CD14-positive monocyte (primary cell): ENCODE measurements around the gene TTLL6. TPM values are rescaled to one million over a fixed set of nuclear protein-coding genes. Genes with fewer than 3 reads are reported as not detected.

Experiments used
- DNase-seq, 3 donors: peaks; one replicate each; pipeline ENCODE4 v3.0.0-alpha.2; 2011 to 2022
- H2AFZ ChIP-seq: 2 replicates; pipeline ENCODE4 v1.6.0; 2012; ENCODE audit warnings: mild to moderate bottlenecking, low read depth, low read length, inconsistent platforms; ENCODE audit not compliant: insufficient read depth, poor library complexity, severe bottlenecking
- H3K27ac ChIP-seq, 2 donors: 1 replicate in 1 of 2; 2 replicates in 1 of 2; pipeline ENCODE4 v1.5.1; 2012 to 2013; ENCODE audit warnings: low read length in 2 of 2, control low read depth in 1 of 2, inconsistent platforms in 1 of 2, low read depth in 1 of 2, mild to moderate bottlenecking in 1 of 2
- H3K27me3 ChIP-seq, 2 donors: one replicate each; pipeline versions ENCODE4 v1.6.0 to v1.6.1; 2011 to 2013; ENCODE audit warnings: low read length in 2 of 2; ENCODE audit not compliant: control insufficient read depth in 2 of 2, insufficient read depth in 2 of 2
- H3K36me3 ChIP-seq, 2 donors: replicated peaks in 1 of 2; 1 replicate in 1 of 2; 2 replicates in 1 of 2; pipeline versions ENCODE4 v1.5.1 to v1.6.1; 2012 to 2013; ENCODE audit warnings: low read length in 2 of 2, control low read depth in 1 of 2, inconsistent platforms in 1 of 2, mild to moderate bottlenecking in 1 of 2; ENCODE audit not compliant: insufficient read depth in 2 of 2, control insufficient read depth in 1 of 2
- H3K4me1 ChIP-seq, 2 donors: 1 replicate in 1 of 2; 2 replicates in 1 of 2; pipeline versions ENCODE4 v1.5.1 to v1.6.1; 2012 to 2013; ENCODE audit warnings: low read length in 2 of 2, control low read depth in 1 of 2, inconsistent platforms in 1 of 2, mild to moderate bottlenecking in 1 of 2, moderate library complexity in 1 of 2; ENCODE audit not compliant: insufficient read depth in 2 of 2, control insufficient read depth in 1 of 2
- H3K4me2 ChIP-seq: replicated peaks from 2 replicates; pipeline ENCODE3; 2012; ENCODE audit warnings: low read length, moderate library complexity, mild to moderate bottlenecking; ENCODE audit not compliant: poor library complexity, severe bottlenecking; ENCODE audit errors: extremely low read depth
- H3K4me3 ChIP-seq, 3 experiments: fragments of 200-600 bp in 1 of 3; sonication (generic) in 1 of 3; replicated peaks in 1 of 3; 1 replicate in 2 of 3; 2 replicates in 1 of 3; pipeline ENCODE4 v1.5.1; 2011 to 2013; ENCODE audit warnings: low read length in 3 of 3, mild to moderate bottlenecking in 3 of 3, control low read depth in 2 of 3, low read depth in 2 of 3, inconsistent platforms in 1 of 3, moderate library complexity in 1 of 3
- H3K79me2 ChIP-seq: 2 replicates; pipeline ENCODE4 v1.6.0; 2012; ENCODE audit warnings: mild to moderate bottlenecking, control low read depth, inconsistent platforms, low read length, moderate library complexity; ENCODE audit not compliant: insufficient read depth
- H3K9ac ChIP-seq: 2 replicates; pipeline ENCODE4 v1.6.0; 2017; ENCODE audit warnings: low read length, mild to moderate bottlenecking; ENCODE audit not compliant: insufficient read depth, poor library complexity, severe bottlenecking
- H3K9me3 ChIP-seq, 2 donors: replicated peaks in 1 of 2; 1 replicate in 1 of 2; 2 replicates in 1 of 2; pipeline versions ENCODE4 v1.5.1 to v1.6.1; 2012 to 2013; ENCODE audit warnings: low read length in 2 of 2, control low read depth in 1 of 2; ENCODE audit not compliant: control insufficient read depth in 1 of 2, insufficient read depth in 1 of 2
- H4K20me1 ChIP-seq: 2 replicates; pipeline ENCODE4 v1.6.0; 2012; ENCODE audit warnings: mild to moderate bottlenecking, low read length, control low read depth, moderate library complexity; ENCODE audit not compliant: insufficient read depth
- H3K27ac Mint-ChIP-seq, 7 donors: one replicate each; pipeline ENCODE4 v1.8.0; 2020; ENCODE audit warnings: mild to moderate bottlenecking in 7 of 7, mixed read lengths in 7 of 7, moderate library complexity in 6 of 7, inconsistent platforms in 2 of 7
- H3K27me3 Mint-ChIP-seq, 3 donors: one replicate each; pipeline ENCODE4 v1.8.0; 2021 to 2022; ENCODE audit warnings: low read depth in 3 of 3, mild to moderate bottlenecking in 3 of 3, mixed read lengths in 3 of 3, moderate library complexity in 3 of 3, inconsistent platforms in 1 of 3
- H3K36me3 Mint-ChIP-seq, 2 donors: one replicate each; pipeline ENCODE4 v1.8.0; 2020; ENCODE audit warnings: mixed read lengths in 2 of 2, inconsistent platforms in 1 of 2, mild to moderate bottlenecking in 1 of 2
- H3K4me1 Mint-ChIP-seq: one replicate; pipeline ENCODE4 v1.8.0; 2020; ENCODE audit warnings: mild to moderate bottlenecking, mixed read lengths
- H3K4me3 Mint-ChIP-seq, 2 donors: one replicate each; pipeline ENCODE4 v1.8.0; 2020; ENCODE audit warnings: mild to moderate bottlenecking in 2 of 2, mixed read lengths in 2 of 2, moderate library complexity in 1 of 2
- H3K9me3 Mint-ChIP-seq, 7 donors: one replicate each; pipeline ENCODE4 v1.8.0; 2020 to 2022; ENCODE audit warnings: mixed read lengths in 7 of 7, mild to moderate bottlenecking in 6 of 7, moderate library complexity in 6 of 7, inconsistent platforms in 2 of 7
- WGBS: methylation state at CpG from one replicate; pipeline ENCODE4 v1.1.5; 2013; ENCODE audit warnings: missing lambda C conversion rate; ENCODE audit not compliant: insufficient coverage; 5-methylcytosine and 5-hydroxymethylcytosine counted together
- intact Hi-C, 2 donors: fragments of 100-400 bp; cut with micrococcal nuclease; formaldehyde crosslinking; loops; one replicate each; pipeline versions ENCODE4 v1.15.0 to v1.15.1; 2023
- polyA plus RNA-seq, 3 donors: library from polyadenylated mRNA; depleted of rRNA in 1 of 3; unstranded in 2 of 3; stranded (reverse) in 1 of 3; fragments of 300-500 nt in 2 of 3; fragments of >200 nt in 1 of 3; fragmentation: Illumina TruSeq in 2 of 3; gene quantifications; 1 replicate in 2 of 3; 2 replicates in 1 of 3; pipeline ENCODE4 v1.2.3, GENCODE V29; 2012 to 2021
- TF ChIP-seq, protein P1 (sequence below): fragments of 200-600 bp; IDR thresholded peaks from one replicate; pipeline ENCODE4 v1.8.0; 2022; ENCODE audit warnings: antibody characterized with exemption, mild to moderate bottlenecking

The TTLL6 gene
- polyA plus RNA-seq, 3 donors: not detected

DNA sequence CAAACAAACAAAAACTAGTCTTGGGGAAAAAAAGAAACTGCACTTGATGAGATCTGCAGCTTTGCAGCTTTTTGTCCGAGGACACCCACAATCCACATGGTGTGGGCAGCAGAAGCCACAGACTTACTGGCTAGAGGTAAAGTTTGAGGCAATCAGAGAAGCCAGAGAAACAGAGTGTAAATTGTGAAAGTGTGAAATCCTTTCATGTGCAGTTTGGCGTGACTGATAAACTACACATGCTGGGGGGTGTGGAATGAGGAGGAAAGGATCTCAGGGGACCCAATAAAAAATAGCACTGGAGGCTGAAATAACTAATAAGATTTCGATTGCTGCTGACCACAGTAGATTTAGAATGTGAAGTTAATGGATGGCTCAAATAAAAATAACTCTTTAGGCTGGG lies 46.1 kb downstream of the TTLL6 start:
- intact Hi-C loops: no loop called here
- H3K9ac ChIP-seq: no peak overlapping the region
- no peak overlapping the region for H3K27ac Mint-ChIP-seq

DNA sequence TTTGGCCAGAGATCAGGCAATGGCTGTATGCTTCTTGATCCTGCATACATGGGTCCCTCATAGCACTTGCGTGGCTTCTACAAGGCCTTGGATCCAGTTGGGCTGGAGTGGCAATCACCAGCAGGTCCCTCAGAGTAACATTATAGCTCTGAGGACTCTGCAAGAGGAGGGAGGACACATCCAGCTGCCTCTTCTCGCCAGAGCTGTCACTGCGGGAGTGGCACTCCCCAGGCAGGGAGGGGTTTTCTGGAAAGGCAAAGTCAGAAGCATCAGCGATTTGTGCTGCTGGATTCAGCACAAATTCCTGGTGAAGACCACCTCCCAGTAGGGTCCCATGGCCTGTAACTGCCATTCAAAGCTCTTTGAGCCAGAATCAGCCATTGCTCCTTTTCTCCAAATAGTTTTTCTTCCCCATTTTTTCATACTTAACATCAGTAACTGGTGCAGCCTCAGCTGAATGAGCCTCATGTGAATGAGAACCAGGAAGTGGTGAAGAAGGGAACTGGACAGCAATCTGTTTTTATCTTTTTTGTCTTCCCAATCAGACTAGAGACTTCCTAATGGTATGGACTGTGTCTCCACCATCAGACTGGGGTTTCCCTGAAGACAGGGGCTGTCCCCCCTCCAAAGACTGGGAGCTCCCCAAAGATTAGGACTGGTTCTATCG lies 47.9 kb downstream of the TTLL6 start:
- H3K4me1 ChIP-seq: peaks cover 0 to 3% of the 10 kb centered on the region in 2 donors
- no peak overlapping the region for H3K27ac ChIP-seq
- intact Hi-C loops: no loop called here
- TF ChIP-seq, protein P1, sequence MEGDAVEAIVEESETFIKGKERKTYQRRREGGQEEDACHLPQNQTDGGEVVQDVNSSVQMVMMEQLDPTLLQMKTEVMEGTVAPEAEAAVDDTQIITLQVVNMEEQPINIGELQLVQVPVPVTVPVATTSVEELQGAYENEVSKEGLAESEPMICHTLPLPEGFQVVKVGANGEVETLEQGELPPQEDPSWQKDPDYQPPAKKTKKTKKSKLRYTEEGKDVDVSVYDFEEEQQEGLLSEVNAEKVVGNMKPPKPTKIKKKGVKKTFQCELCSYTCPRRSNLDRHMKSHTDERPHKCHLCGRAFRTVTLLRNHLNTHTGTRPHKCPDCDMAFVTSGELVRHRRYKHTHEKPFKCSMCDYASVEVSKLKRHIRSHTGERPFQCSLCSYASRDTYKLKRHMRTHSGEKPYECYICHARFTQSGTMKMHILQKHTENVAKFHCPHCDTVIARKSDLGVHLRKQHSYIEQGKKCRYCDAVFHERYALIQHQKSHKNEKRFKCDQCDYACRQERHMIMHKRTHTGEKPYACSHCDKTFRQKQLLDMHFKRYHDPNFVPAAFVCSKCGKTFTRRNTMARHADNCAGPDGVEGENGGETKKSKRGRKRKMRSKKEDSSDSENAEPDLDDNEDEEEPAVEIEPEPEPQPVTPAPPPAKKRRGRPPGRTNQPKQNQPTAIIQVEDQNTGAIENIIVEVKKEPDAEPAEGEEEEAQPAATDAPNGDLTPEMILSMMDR: no peak
- H3K79me2 ChIP-seq: no peaks in the 10 kb centered on the region
- peaks cover 7 to 10% of the 10 kb centered on the region in 2 donors for H3K27me3 ChIP-seq
- no peak for DNase-seq
- H3K9me3 Mint-ChIP-seq: no peaks in the 10 kb centered on the region
- no peak overlapping the region for H3K4me3 ChIP-seq
- H3K36me3 Mint-ChIP-seq: no peaks in the 10 kb centered on the region
- H3K9ac ChIP-seq: no peak overlapping the region
- no peak overlapping the region for H3K27ac Mint-ChIP-seq
- H2AFZ ChIP-seq: no peak overlapping the region
- H3K4me3 Mint-ChIP-seq: no peak overlapping the region
- peaks cover 15 to 23% (median 16%) of the 10 kb centered on the region in 3 donors for H3K27me3 Mint-ChIP-seq
- H3K9me3 ChIP-seq: no peaks in the 10 kb centered on the region
- no peak overlapping the region for H3K4me2 ChIP-seq
- no peaks in the 10 kb centered on the region for H3K4me1 Mint-ChIP-seq
- no peaks in the 10 kb centered on the region for H4K20me1 ChIP-seq
- no peaks in the 10 kb centered on the region for H3K36me3 ChIP-seq
- 82% methylated on average over 4 of the region's 5 CpGs for WGBS

More for the DNA sequence above, 46.1 kb downstream of the TTLL6 start:
- Histone ChIP-seq H3K79me2 (no peaks in the 10 kb centered on the region), H3K27ac (no peak overlapping the region), H3K36me3 (no peaks in the 10 kb centered on the region), H3K4me1 (peaks cover 0 to 3% of the 10 kb centered on the region in 2 donors), H3K9me3 (no peaks in the 10 kb centered on the region), H3K4me2 (no peak overlapping the region), H3K27me3 (peaks cover 0 to 4% of the 10 kb centered on the region in 2 donors), H4K20me1 (no peaks in the 10 kb centered on the region), H2AFZ (peak overlapping the region; percentile 37), H3K4me3 (no peak overlapping the region)
- Mint-ChIP-seq H3K9me3 (peaks cover 0 to 9% (median 5%) of the 10 kb centered on the region in 7 donors), H3K36me3 (no peaks in the 10 kb centered on the region), H3K4me1 (no peaks in the 10 kb centered on the region), H3K4me3 (no peak overlapping the region), H3K27me3 (peaks cover 13 to 14% (median 14%) of the 10 kb centered on the region in 3 donors)
- no peak for DNase-seq
- 91% methylated on average over 1 of the region's 3 CpGs for WGBS
- TF ChIP-seq, protein P1: no peak
